Fibroblast of pulmonary artery (primary cell): Measurements from ENCODE around the gene MYL6.
"Not testable (repeated sequence)": the region's sequence is repeated elsewhere in the genome, so short reads cannot be mapped to it uniquely, and the experiment has no call there.

Source experiments
- DNase-seq: peaks from one replicate; pipeline ENCODE4 v3.0.0-alpha.2; 2010; ENCODE audit warnings: low read depth
- H3K4me3 ChIP-seq: replicated peaks from 2 replicates; pipeline ENCODE4 v1.5.1; 2011; ENCODE audit warnings: low read depth, mild to moderate bottlenecking, control low read depth, low read length, moderate library complexity
- CTCF ChIP-seq: IDR thresholded peaks from 2 replicates; pipeline ENCODE4 v1.5.1; 2011; ENCODE audit warnings: mild to moderate bottlenecking, control low read depth, low read length, inconsistent platforms; ENCODE audit errors: missing control alignments

The MYL6 gene

GRCh38 chr12:56158029-56158925 lies at the start of gene MYL6:
TSS of gene MYL6 (plus strand) at chr12:56158359. CDS start at chr12:56158402, 43 bp downstream.
- peak within 1 kb of the TSS; percentile 99 for H3K4me3 ChIP-seq
- DNase-seq = peak; percentile 99
- no peak for TF ChIP-seq CTCF

- H3K4me3 ChIP-seq = no peak overlapping the region
- DNase-seq = no peak
- no peak for TF ChIP-seq CTCF
These were observed 47.6 kb upstream of the MYL6 start for GRCh38 chr12:56110571-56110970.

GRCh38 chr12:56114084-56114483 lies 44.1 kb upstream of the MYL6 start:
- H3K4me3 ChIP-seq = no peak overlapping the region
- no peak for TF ChIP-seq CTCF
- DNase-seq = no peak

- DNase-seq = peak; percentile 45
- peak overlapping the region; percentile 86 for H3K4me3 ChIP-seq
- TF ChIP-seq CTCF = no peak
These were observed 42.8 kb upstream of the MYL6 start for GRCh38 chr12:56115329-56115728.

GRCh38 chr12:56116267-56117081 lies 41.7 kb upstream of the MYL6 start, which contains the start of gene RPL41:
TSS of gene RPL41 (plus strand) at chr12:56116633.
- DNase-seq = peak; percentile 96
- H3K4me3 ChIP-seq = peak within 1 kb of the TSS; percentile 86
- no peak for TF ChIP-seq CTCF

- H3K4me3 ChIP-seq = peak overlapping the region; percentile 92
- not testable (repeated sequence) for DNase-seq
These were observed 41.0 kb upstream of the MYL6 start for GRCh38 chr12:56117082-56117706.
